HL-60 (cell line): ENCODE data around the gene L1CAM.

ENCODE experiments used
- DNase-seq, 2 experiments: peaks; one replicate each; pipeline ENCODE4 v3.0.0-alpha.2; 2010 to 2020; ENCODE audit warnings: low read depth in 1 of 2, low spot score in 1 of 2
- H3K27ac ChIP-seq: fragments of 250-450 bp; sonication (Bioruptor Pico); replicated peaks from 2 replicates; pipeline ENCODE4 v1.5.1; 2020; ENCODE audit warnings: mild to moderate bottlenecking, moderate library complexity
- H3K27me3 ChIP-seq: fragments of 250-450 bp; sonication (Bioruptor Pico); 2 replicates; pipeline ENCODE4 v1.5.1; 2021; ENCODE audit warnings: mild to moderate bottlenecking, moderate library complexity; ENCODE audit not compliant: insufficient read depth, poor library complexity, severe bottlenecking
- H3K4me3 ChIP-seq: replicated peaks from 2 replicates; pipeline ENCODE4 v1.5.1; 2011; ENCODE audit warnings: mild to moderate bottlenecking, control low read depth, low read length; ENCODE audit not compliant: insufficient read depth
- GABPA ChIP-seq: IDR thresholded peaks from 2 replicates; pipeline ENCODE4 v1.6.1; 2012; ENCODE audit warnings: low read depth
- POLR2AphosphoS5 ChIP-seq: IDR thresholded peaks from 2 replicates; pipeline ENCODE4 v1.6.1; 2012; ENCODE audit warnings: low read depth
- SPI1 ChIP-seq: IDR thresholded peaks from 2 replicates; pipeline ENCODE4 v1.6.1; 2012; ENCODE audit warnings: low read depth, mild to moderate bottlenecking, borderline replicate concordance
- TF ChIP-seq, protein P1 (sequence below): IDR thresholded peaks from one replicate; pipeline ENCODE4 v1.5.1; 2011; ENCODE audit warnings: low read length, control low read depth, inconsistent platforms; ENCODE audit not compliant: insufficient read depth
- TF ChIP-seq, protein P2 (sequence below): IDR thresholded peaks from 2 replicates; pipeline ENCODE4 v1.6.1; 2012; ENCODE audit warnings: low read depth; ENCODE audit not compliant: insufficient replicate concordance

Gene L1CAM

DNA sequence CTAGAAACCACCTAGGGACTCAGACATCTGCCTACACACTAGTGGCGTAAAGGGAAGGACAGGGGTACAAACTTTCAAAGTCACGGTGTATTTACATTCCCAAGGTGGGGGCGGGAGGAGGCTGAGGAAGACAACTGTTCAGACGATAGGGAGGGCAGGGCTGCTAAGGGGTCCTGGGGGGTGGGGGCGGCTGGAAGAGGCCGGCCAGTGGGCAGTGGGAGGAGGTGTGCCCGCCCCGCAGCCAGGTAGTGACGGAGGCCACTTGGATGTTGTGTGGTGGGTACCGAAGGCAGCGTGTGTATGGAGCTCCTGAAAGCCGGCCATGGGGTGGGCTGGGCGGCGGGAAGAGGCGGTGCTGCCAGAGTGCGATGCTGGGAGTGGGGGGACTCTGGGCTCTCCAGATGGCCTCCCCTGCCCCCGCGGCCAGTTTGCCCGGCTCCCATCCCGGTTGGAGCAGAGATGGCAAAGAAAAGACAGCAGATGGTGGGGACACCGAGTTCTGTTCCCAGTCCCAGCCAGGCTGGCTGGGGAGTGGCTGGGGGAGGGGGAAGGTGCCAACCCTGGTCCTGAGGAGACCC is 24.2 kb downstream of the L1CAM start:
- DNase-seq = no peak
- Histone ChIP-seq H3K4me3 (no peak overlapping the region), H3K27me3 (no peaks in the 10 kb centered on the region), H3K27ac (no peak overlapping the region)
- TF ChIP-seq POLR2AphosphoS5 (no peak), SPI1 (no peak)
- TF ChIP-seq, protein P1, sequence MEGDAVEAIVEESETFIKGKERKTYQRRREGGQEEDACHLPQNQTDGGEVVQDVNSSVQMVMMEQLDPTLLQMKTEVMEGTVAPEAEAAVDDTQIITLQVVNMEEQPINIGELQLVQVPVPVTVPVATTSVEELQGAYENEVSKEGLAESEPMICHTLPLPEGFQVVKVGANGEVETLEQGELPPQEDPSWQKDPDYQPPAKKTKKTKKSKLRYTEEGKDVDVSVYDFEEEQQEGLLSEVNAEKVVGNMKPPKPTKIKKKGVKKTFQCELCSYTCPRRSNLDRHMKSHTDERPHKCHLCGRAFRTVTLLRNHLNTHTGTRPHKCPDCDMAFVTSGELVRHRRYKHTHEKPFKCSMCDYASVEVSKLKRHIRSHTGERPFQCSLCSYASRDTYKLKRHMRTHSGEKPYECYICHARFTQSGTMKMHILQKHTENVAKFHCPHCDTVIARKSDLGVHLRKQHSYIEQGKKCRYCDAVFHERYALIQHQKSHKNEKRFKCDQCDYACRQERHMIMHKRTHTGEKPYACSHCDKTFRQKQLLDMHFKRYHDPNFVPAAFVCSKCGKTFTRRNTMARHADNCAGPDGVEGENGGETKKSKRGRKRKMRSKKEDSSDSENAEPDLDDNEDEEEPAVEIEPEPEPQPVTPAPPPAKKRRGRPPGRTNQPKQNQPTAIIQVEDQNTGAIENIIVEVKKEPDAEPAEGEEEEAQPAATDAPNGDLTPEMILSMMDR = no peak

GRCh38 chrX:153861151-153861550 is 24.8 kb downstream of the L1CAM start:
- TF ChIP-seq POLR2AphosphoS5 = no peak
- Histone ChIP-seq H3K27me3 (no peaks in the 10 kb centered on the region), H3K27ac (no peak overlapping the region), H3K4me3 (no peak overlapping the region)
- no peak for DNase-seq

DNA sequence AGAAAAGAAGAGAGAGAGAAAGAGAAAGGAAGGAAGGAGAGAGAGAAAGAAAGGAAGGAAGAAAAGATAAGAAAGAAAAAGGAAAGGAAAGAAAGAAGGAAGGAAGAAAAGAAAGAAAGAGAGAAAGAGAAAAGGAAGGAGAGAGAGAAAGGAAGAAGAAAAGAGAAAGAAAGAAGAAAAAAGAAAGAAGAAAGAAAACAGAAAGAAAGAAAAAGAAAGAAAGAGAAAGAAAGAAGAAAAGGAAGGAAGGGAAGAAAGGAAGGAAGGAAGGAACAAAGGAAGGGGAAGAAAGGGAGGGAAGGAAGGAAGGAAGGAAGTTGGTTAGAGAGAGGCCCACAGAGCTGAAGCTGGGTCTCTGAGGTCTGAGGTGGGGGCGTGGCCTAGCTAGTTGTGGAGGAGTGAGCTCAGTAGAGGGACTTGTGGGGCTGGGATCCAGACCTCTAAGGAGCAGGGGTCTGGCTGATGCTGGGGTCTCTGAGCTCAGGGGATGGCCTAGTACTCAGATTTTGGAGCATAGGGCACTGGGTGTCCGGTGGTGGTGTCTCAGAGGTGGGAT is 28.5 kb downstream of the L1CAM start:
- Histone ChIP-seq H3K27me3 (no peaks in the 10 kb centered on the region), H3K27ac (no peak overlapping the region)
- no peak for DNase-seq

DNA sequence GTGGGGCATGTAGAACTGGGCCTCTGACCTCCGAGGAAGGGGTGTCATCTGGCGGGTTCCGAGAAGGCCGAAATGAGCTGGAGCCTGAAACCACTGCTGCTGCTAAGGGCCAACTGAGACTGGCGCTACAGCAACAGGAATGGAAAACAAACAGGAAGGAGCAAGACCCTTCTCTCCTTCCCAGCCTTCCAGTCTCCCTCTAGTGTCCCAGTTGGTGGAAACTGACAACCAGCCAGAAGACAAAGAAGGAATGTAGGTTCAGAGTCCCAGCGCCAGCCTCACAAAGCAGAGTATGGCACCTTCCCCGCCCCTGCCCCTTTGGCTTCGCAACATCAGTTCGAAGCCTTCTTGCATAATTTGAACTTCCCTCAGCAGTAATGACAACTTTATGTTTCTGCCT is 31.3 kb downstream of the L1CAM start:
- TF ChIP-seq, protein P1 = no peak
- no peak for TF ChIP-seq GABPA
- TF ChIP-seq POLR2AphosphoS5 = no peak
- no peak for TF ChIP-seq SPI1
- TF ChIP-seq, protein P2, sequence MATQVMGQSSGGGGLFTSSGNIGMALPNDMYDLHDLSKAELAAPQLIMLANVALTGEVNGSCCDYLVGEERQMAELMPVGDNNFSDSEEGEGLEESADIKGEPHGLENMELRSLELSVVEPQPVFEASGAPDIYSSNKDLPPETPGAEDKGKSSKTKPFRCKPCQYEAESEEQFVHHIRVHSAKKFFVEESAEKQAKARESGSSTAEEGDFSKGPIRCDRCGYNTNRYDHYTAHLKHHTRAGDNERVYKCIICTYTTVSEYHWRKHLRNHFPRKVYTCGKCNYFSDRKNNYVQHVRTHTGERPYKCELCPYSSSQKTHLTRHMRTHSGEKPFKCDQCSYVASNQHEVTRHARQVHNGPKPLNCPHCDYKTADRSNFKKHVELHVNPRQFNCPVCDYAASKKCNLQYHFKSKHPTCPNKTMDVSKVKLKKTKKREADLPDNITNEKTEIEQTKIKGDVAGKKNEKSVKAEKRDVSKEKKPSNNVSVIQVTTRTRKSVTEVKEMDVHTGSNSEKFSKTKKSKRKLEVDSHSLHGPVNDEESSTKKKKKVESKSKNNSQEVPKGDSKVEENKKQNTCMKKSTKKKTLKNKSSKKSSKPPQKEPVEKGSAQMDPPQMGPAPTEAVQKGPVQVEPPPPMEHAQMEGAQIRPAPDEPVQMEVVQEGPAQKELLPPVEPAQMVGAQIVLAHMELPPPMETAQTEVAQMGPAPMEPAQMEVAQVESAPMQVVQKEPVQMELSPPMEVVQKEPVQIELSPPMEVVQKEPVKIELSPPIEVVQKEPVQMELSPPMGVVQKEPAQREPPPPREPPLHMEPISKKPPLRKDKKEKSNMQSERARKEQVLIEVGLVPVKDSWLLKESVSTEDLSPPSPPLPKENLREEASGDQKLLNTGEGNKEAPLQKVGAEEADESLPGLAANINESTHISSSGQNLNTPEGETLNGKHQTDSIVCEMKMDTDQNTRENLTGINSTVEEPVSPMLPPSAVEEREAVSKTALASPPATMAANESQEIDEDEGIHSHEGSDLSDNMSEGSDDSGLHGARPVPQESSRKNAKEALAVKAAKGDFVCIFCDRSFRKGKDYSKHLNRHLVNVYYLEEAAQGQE = no peak
- peaks cover 2% of the 10 kb centered on the region for H3K27me3 ChIP-seq
- H3K4me3 ChIP-seq = no peak overlapping the region
- DNase-seq = no peak
- H3K27ac ChIP-seq = no peak overlapping the region

More for the DNA sequence above, 28.5 kb downstream of the L1CAM start:
- H3K4me3 ChIP-seq = no peak overlapping the region
- TF ChIP-seq, protein P1 = no peak
- TF ChIP-seq POLR2AphosphoS5 (no peak), GABPA (no peak), SPI1 (no peak)
- TF ChIP-seq, protein P2 = no peak
